GM12891 (cell line): ENCODE measurements around the gene ZNF217.
"Not testable (repeated sequence)": the region's sequence is repeated elsewhere in the genome, so short reads cannot be mapped to it uniquely, and the experiment has no call there.

Experiments used
- DNase-seq: peaks from one replicate; pipeline ENCODE4 v3.0.0; 2011; ENCODE audit warnings: low spot score; ENCODE audit not compliant: insufficient read length
- FAIRE-seq: peaks from 2 replicates; lab custom pipeline; 2011; peaks lifted over from hg19 to GRCh38; lab: Jason Lieb, UNC
- PAX5 ChIP-seq: IDR thresholded peaks from 2 replicates; pipeline ENCODE4 v1.6.1; 2011; ENCODE audit warnings: low read length, moderate library complexity, mild to moderate bottlenecking; ENCODE audit not compliant: insufficient read depth, severe bottlenecking
- POLR2A ChIP-seq: IDR thresholded peaks from 2 replicates; pipeline ENCODE4 v1.6.1; 2011; ENCODE audit warnings: low read depth, low read length, control low read depth
- POLR2AphosphoS5 ChIP-seq: IDR thresholded peaks from 2 replicates; pipeline ENCODE4 v1.6.1; 2011; ENCODE audit warnings: low read depth, low read length, control low read depth
- POU2F2 ChIP-seq: IDR thresholded peaks from 2 replicates; pipeline ENCODE4 v1.6.1; 2011; ENCODE audit warnings: low read depth, mild to moderate bottlenecking, control low read depth, low read length, moderate library complexity
- SPI1 ChIP-seq: IDR thresholded peaks from 2 replicates; pipeline ENCODE4 v1.6.1; 2011; ENCODE audit warnings: low read depth, low read length, control low read depth
- TAF1 ChIP-seq: IDR thresholded peaks from 2 replicates; pipeline ENCODE4 v1.6.1; 2011; ENCODE audit warnings: low read depth, low read length, control low read depth

The ZNF217 gene

GRCh38 chr20:53571555-53572286, 21.9 kb downstream of the ZNF217 start:
- FAIRE-seq, result no peak
- no peak for TF ChIP-seq POLR2A
- no peak for TF ChIP-seq PAX5
- TF ChIP-seq POU2F2, result no peak
- no peak for TF ChIP-seq POLR2AphosphoS5
- no peak for TF ChIP-seq SPI1
- no peak for TF ChIP-seq TAF1

GRCh38 chr20:53570446-53571276, 23.0 kb downstream of the ZNF217 start:
- TF ChIP-seq TAF1 (no peak), POU2F2 (no peak), SPI1 (no peak)
- DNase-seq, result no peak
- FAIRE-seq, result no peak

More at GRCh38 chr20:53571555-53572286, 21.9 kb downstream of the ZNF217 start:
- no peak for DNase-seq

- TF ChIP-seq SPI1, result no peak
- no peak for TF ChIP-seq TAF1
- no peak for TF ChIP-seq PAX5
- no peak for TF ChIP-seq POLR2AphosphoS5
- no peak for TF ChIP-seq POLR2A
- no peak for TF ChIP-seq POU2F2
- no peak for FAIRE-seq
- DNase-seq, result no peak
Measured at GRCh38 chr20:53569606-53570307, 23.9 kb downstream of the ZNF217 start.

GRCh38 chr20:53569005-53569404, 24.6 kb downstream of the ZNF217 start:
- DNase-seq (no peak), FAIRE-seq (no peak)
- TF ChIP-seq POU2F2 (no peak), POLR2A (no peak), TAF1 (no peak), POLR2AphosphoS5 (no peak), SPI1 (no peak), PAX5 (no peak)

GRCh38 chr20:53568351-53568750, 25.3 kb downstream of the ZNF217 start:
- no peak for DNase-seq
- no peak for FAIRE-seq
- TF ChIP-seq TAF1, result no peak
- TF ChIP-seq POLR2AphosphoS5, result no peak
- no peak for TF ChIP-seq POLR2A
- no peak for TF ChIP-seq POU2F2
- TF ChIP-seq PAX5, result no peak
- TF ChIP-seq SPI1, result no peak

- DNase-seq, result no peak
- no peak for FAIRE-seq
- TF ChIP-seq POLR2A (no peak), TAF1 (no peak), PAX5 (no peak), POLR2AphosphoS5 (no peak), POU2F2 (no peak), SPI1 (no peak)
Measured at GRCh38 chr20:53567379-53567917, 26.2 kb downstream of the ZNF217 start.

- not testable (repeated sequence) for FAIRE-seq, DNase-seq
Measured at GRCh38 chr20:53566623-53567022, 27.0 kb downstream of the ZNF217 start.

GRCh38 chr20:53565254-53565653, 28.4 kb downstream of the ZNF217 start:
- no peak for DNase-seq
- no peak; the same call in 1 of the 2 replicates for TF ChIP-seq POLR2AphosphoS5
- no peak for FAIRE-seq

GRCh38 chr20:53562104-53562764, 31.4 kb downstream of the ZNF217 start:
- not testable (repeated sequence) for DNase-seq, FAIRE-seq
